NCI-H128 (cell line): ENCODE data around the gene TCF12.
A peak's percentile ranks its signal among the peaks of the same experiment; 100 is the strongest.
"Not testable (repeated sequence)": the region's sequence is repeated elsewhere in the genome, so short reads cannot be mapped to it uniquely, and the experiment has no call there.

Experiments used
- DNase-seq: peaks from one replicate; lab custom pipeline; 2025; ENCODE audit not compliant: unreplicated experiment; lab: John Stamatoyannopoulos, UW

TCF12 gene

GRCh38 chr15:57089815-57090495 lies 171.5 kb downstream of the TCF12 start:
- DNase-seq = no peak

GRCh38 chr15:57090496-57090859 lies 172.0 kb downstream of the TCF12 start:
- peak; percentile 26 for DNase-seq

- no peak for DNase-seq
Observed at GRCh38 chr15:57091636-57092035, 173.2 kb downstream of the TCF12 start.

- no peak for DNase-seq
Observed at GRCh38 chr15:57092252-57092651, 173.8 kb downstream of the TCF12 start.

- DNase-seq = no peak
Observed at GRCh38 chr15:57094321-57095257, 176.1 kb downstream of the TCF12 start.

GRCh38 chr15:57095896-57096295 lies 177.5 kb downstream of the TCF12 start:
- DNase-seq = no peak

GRCh38 chr15:57097246-57097645 lies 178.8 kb downstream of the TCF12 start:
- DNase-seq = no peak

- not testable (repeated sequence) for DNase-seq
Observed at GRCh38 chr15:57097919-57098543, 179.6 kb downstream of the TCF12 start.

GRCh38 chr15:57098896-57099295 lies 180.5 kb downstream of the TCF12 start:
- no peak for DNase-seq

- no peak for DNase-seq
Observed at GRCh38 chr15:57100136-57100539, 181.7 kb downstream of the TCF12 start.

GRCh38 chr15:57102858-57103257 lies 184.4 kb downstream of the TCF12 start:
- no peak for DNase-seq

GRCh38 chr15:57108296-57108695 lies 189.9 kb downstream of the TCF12 start:
- no peak for DNase-seq

- DNase-seq = no peak
Observed at GRCh38 chr15:57109005-57109404, 190.6 kb downstream of the TCF12 start.

GRCh38 chr15:57111002-57111401 lies 192.6 kb downstream of the TCF12 start:
- no peak for DNase-seq

- no peak for DNase-seq
Observed at GRCh38 chr15:57112178-57112577, 193.7 kb downstream of the TCF12 start.

- DNase-seq = no peak
Observed at GRCh38 chr15:57114070-57114469, 195.6 kb downstream of the TCF12 start.

- DNase-seq = no peak
Observed at GRCh38 chr15:57118013-57118799, 199.8 kb downstream of the TCF12 start.

GRCh38 chr15:57122080-57122840 lies 203.8 kb downstream of the TCF12 start:
- DNase-seq = no peak

GRCh38 chr15:57124036-57124435 lies 205.6 kb downstream of the TCF12 start:
- no peak for DNase-seq

GRCh38 chr15:57129064-57129463 lies 210.6 kb downstream of the TCF12 start:
- DNase-seq = no peak
